Peyer's patch (tissue), 4 donors: Measurements from ENCODE around the gene NABP2. TPM values are rescaled to one million over a fixed set of nuclear protein-coding genes. Genes with fewer than 3 reads are reported as not detected.
A peak's percentile ranks its signal among the peaks of the same experiment; 100 is the strongest.

ENCODE experiments used
- DNase-seq, 3 donors: peaks; one replicate each; pipeline ENCODE4 v3.0.0-alpha.2; 2017 to 2019
- H3K27ac ChIP-seq, 4 donors: fragments of 200-600 bp; sonication (generic); one replicate each; pipeline ENCODE4 v1.5.1; 2016 to 2019
- H3K27me3 ChIP-seq, 2 donors: fragments of 200-600 bp; sonication (generic); one replicate each; pipeline ENCODE4 v1.5.1; 2019
- H3K36me3 ChIP-seq, 3 donors: fragments of 200-600 bp; sonication (generic); one replicate each; pipeline ENCODE4 v1.5.1; 2016 to 2019
- H3K4me1 ChIP-seq, 4 donors: fragments of 200-600 bp; sonication (generic); one replicate each; pipeline ENCODE4 v1.5.1; 2016 to 2019
- H3K4me3 ChIP-seq, 4 donors: fragments of 200-600 bp; sonication (generic); 1 replicate in 3 of 4; 2 replicates in 1 of 4; pipeline ENCODE4 v1.5.1; 2016 to 2019; ENCODE audit warnings: mild to moderate bottlenecking in 1 of 4
- H3K9me3 ChIP-seq, 4 donors: fragments of 200-600 bp; sonication (generic); one replicate each; pipeline ENCODE4 v1.5.1; 2016 to 2019; ENCODE audit warnings: mild to moderate bottlenecking in 1 of 4
- POLR2A ChIP-seq, 2 donors: fragments of 450-650 bp; IDR thresholded peaks; one replicate each; pipeline ENCODE4 v1.5.1; 2017; ENCODE audit warnings: antibody characterized with exemption in 2 of 2, mild to moderate bottlenecking in 2 of 2, moderate library complexity in 2 of 2
- total RNA-seq, 4 donors: library from RNA; depleted of rRNA; stranded (reverse); fragments of >200 nt; gene quantifications; one replicate each; pipeline ENCODE4 v1.1.0, GENCODE V29; 2016
- TF ChIP-seq, protein P1 (sequence below), 6 experiments: fragments of 450-650 bp in 4 of 6; fragments of 200-600 bp in 2 of 6; sonication (generic) in 1 of 6; IDR thresholded peaks; one replicate each; pipeline ENCODE4 v1.5.1; 2017 to 2019; ENCODE audit warnings: antibody characterized with exemption in 6 of 6, mild to moderate bottlenecking in 3 of 6, moderate library complexity in 1 of 6

NABP2 gene
- total RNA-seq, 4 donors from 2014 or later: 15.3 to 25.3 (median 23.5) TPM

DNA sequence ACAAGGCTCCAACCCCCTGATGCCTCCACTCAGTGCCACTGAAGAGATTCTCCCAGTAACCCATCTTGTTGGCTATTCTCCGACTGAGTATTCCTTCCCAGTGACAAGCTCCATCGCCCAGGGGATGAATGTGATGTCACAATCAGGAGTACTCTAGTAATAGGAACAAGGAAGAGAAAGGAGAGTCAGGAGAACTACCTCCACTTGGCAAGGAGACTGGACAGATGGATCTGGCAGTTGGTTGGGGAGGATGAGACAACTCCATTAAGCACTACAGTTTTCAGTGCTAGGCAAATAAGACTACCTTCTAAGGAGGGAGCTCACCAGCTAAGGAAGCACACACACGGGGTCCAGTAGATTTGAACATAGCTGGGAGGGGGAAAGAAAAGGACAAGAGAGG lies 7.7 kb upstream of the NABP2 start:
- Histone ChIP-seq H3K36me3 (peaks cover 0 to 52% (median 0%) of the 10 kb centered on the region in 3 donors), H3K9me3 (no peaks in the 10 kb centered on the region), H3K27me3 (no peaks in the 10 kb centered on the region), H3K4me3 (no peak overlapping the region), H3K27ac (no peak overlapping the region), H3K4me1 (peaks cover 0 to 19% (median 0%) of the 10 kb centered on the region in 4 donors)
- DNase-seq: no peak
- TF ChIP-seq POLR2A (IDR thresholded peaks at IDR 0.05): no peak
- TF ChIP-seq, protein P1, sequence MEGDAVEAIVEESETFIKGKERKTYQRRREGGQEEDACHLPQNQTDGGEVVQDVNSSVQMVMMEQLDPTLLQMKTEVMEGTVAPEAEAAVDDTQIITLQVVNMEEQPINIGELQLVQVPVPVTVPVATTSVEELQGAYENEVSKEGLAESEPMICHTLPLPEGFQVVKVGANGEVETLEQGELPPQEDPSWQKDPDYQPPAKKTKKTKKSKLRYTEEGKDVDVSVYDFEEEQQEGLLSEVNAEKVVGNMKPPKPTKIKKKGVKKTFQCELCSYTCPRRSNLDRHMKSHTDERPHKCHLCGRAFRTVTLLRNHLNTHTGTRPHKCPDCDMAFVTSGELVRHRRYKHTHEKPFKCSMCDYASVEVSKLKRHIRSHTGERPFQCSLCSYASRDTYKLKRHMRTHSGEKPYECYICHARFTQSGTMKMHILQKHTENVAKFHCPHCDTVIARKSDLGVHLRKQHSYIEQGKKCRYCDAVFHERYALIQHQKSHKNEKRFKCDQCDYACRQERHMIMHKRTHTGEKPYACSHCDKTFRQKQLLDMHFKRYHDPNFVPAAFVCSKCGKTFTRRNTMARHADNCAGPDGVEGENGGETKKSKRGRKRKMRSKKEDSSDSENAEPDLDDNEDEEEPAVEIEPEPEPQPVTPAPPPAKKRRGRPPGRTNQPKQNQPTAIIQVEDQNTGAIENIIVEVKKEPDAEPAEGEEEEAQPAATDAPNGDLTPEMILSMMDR (IDR thresholded peaks at IDR 0.05): no peak

DNA sequence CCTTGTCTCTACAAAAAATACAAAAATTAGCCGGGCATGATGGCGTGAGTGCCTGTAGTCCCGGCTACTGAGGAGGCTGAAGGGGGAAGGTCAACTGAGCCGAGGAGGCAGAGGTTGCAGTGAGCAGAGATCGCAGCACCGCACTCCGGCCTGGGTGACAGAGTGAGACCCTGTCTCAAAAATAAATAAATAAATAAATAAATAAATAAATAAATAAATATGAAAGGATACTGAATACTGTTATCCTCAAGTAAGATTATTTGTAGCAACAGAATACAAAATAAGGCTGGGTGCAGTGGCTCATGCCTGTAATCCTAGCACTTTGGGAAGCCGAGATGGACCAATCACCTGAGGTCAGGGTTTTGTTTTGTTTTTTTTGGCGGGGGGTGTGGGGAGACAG lies 4.3 kb upstream of the NABP2 start:
- TF ChIP-seq, protein P1 (IDR thresholded peaks at IDR 0.05): no peak
- Histone ChIP-seq H3K36me3 (peaks cover 0 to 18% (median 0%) of the 10 kb centered on the region in 3 donors), H3K27me3 (no peaks in the 10 kb centered on the region), H3K4me1 (peaks cover 5 to 40% (median 6%) of the 10 kb centered on the region in 4 donors), H3K9me3 (no peaks in the 10 kb centered on the region), H3K27ac (peak overlapping the region in 2 of 4 donors; percentile 94), H3K4me3 (no peak overlapping the region)
- no peak for DNase-seq

DNA sequence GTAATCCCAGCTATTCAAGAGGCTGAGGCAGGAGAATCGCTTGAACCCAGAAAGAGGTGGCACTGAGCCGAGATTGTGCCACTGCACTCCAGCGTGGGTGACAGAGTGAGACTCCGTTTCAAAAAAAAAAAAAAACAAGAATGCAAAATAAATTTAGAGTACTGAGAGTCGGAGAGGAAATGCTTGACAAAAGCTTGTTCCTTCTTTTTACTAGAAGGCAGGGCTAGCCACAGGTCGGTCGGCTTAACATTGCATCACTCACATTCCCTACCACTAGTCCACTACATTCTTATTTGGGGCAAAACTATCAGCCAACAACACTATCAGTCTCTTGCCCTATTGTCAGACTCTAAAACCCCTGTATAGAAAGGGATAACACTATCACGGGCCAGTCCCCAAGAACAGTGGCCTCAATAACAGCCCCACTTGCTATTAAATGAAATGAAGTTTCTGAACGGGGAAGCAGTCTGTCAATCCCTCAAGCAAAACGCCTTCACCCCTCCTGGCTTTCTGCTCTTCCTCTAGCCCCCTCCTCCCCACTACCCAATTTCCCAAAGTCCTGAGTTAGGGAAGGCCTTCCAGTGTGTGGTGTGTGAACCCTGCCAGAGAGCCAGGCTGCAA lies 3.4 kb upstream of the NABP2 start:
- Histone ChIP-seq H3K27me3 (no peaks in the 10 kb centered on the region), H3K4me1 (peaks cover 5 to 47% (median 7%) of the 10 kb centered on the region in 4 donors), H3K36me3 (peaks cover 0 to 13% (median 0%) of the 10 kb centered on the region in 3 donors), H3K9me3 (no peaks in the 10 kb centered on the region), H3K4me3 (peak overlapping the region; percentile 67 to 96 (median 85)), H3K27ac (peak overlapping the region; percentile 94 to 99 (median 95))
- TF ChIP-seq, protein P1 (IDR thresholded peaks at IDR 0.05): no peak
- no peak for TF ChIP-seq POLR2A (IDR thresholded peaks at IDR 0.05)
- peak in 2 of 3 donors; percentile 66 to 68 for DNase-seq

DNA sequence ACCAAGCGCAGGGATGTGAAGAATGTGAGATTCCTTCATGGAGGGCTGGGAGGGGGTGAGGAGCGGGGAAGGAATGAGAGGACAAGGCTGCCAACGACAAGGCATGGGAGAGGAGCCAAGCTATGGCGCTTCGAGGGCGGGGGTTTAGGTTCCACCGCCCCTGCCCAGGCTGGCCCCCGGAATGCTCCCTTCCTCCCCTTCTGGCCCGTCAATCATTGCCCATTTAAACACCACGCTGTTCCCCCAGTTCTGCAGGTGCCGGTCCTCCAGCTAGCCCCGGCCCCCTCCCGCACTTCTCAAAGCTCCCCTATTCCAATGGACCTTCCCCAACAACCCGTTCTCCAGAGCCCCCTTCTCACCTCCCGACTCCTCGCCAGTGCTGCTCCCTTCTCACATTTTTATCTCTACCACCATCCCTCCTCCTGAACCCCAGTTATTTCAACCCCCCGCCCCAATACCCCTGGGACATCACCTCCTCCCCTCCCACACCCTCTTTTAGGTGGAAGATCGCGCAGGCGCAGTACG lies 2.8 kb upstream of the NABP2 start:
- H3K36me3 ChIP-seq: peaks cover 0 to 10% (median 0%) of the 10 kb centered on the region in 3 donors
- no peaks in the 10 kb centered on the region for H3K9me3 ChIP-seq
- H3K27me3 ChIP-seq: no peaks in the 10 kb centered on the region
- H3K4me1 ChIP-seq: peaks cover 5 to 47% (median 7%) of the 10 kb centered on the region in 4 donors
- peak overlapping the region; percentile 94 to 99 (median 95) for H3K27ac ChIP-seq
- no peak for TF ChIP-seq POLR2A (IDR thresholded peaks at IDR 0.05)
- TF ChIP-seq, protein P1 (IDR thresholded peaks at IDR 0.05): no peak
- DNase-seq: peak in 1 of 3 donors; percentile 59
- peak overlapping the region; percentile 67 to 96 (median 85) for H3K4me3 ChIP-seq

DNA sequence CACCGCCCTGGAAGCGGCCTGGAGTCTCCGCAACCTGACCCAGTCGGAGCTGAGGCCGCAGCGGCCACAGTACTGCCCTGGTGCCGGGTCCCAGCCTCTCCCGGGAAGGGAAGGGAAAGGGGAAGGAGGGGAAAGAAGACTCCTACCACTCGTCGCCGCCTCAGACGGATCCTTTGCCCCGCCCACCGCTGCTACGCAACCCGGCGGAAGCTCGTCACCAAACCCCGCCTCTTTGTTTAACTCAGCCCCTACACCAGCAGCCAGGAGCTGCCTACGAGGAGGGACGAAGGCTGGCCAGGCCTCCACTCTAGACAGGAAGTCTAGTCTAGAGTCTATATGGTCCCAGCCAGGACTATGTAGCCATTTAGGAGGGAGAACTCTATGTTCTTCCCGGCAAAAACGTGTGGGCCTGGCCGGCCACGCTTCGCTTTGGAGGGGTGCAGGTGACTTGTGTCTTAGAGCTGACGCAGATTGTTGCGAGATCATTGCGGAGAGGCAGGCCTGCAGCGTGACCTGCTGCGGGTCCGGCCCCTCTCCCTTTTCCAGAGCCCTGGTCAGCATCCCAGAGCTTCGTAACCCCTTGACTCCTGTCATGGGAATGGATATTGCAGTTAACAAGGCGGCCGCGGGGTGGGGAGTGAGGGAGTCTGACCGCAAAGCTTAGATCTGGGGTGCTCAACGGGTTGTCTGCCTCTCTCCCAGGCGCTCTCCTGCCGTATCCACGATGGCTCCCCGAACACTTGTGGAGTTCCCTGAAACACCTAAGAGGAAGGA lies 2.2 kb upstream of the NABP2 start, which contains the start of gene RNF41:
Gene RNF41, minus strand, starts transcription at position 166 of the 774 bp plus-strand sequence. CDS start 7,875 bp downstream, outside the sequence.
- Histone ChIP-seq H3K27ac (peak within 1 kb of the TSS; percentile 94 to 99 (median 95)), H3K4me1 (peaks cover 5 to 47% (median 7%) of the 10 kb centered on the region in 4 donors), H3K36me3 (peaks cover 0 to 4% (median 0%) of the 10 kb centered on the region in 3 donors), H3K4me3 (peak within 1 kb of the TSS; percentile 67 to 96 (median 85)), H3K27me3 (no peaks in the 10 kb centered on the region), H3K9me3 (no peaks in the 10 kb centered on the region)
- TF ChIP-seq, protein P1 (IDR thresholded peaks at IDR 0.05): peak in 2 of 6 experiments; percentile 2 to 15
- peak; percentile 92 to 96 for TF ChIP-seq POLR2A (IDR thresholded peaks at IDR 0.05)
- DNase-seq: peak; percentile 97 to 99 (median 97)
